GM23338 (cell line): Measurements from ENCODE around the gene AMELX. TPM values are rescaled to one million over a fixed set of nuclear protein-coding genes. Genes with fewer than 3 reads are reported as not detected.

Experiments used
- ATAC-seq: fragments of 200-7000 bp; cut with Tn5 transposase; 3 replicates; pipeline ENCODE4 v1.9.1; 2020
- DNase-seq: peaks from one replicate; pipeline ENCODE4 v3.0.0-alpha.2; 2015; ENCODE audit warnings: low spot score
- H2AFZ ChIP-seq: fragments of 200-600 bp; sonication (generic); 2 replicates; pipeline ENCODE4 v1.8.0; 2016; ENCODE audit warnings: antibody characterized with exemption, mild to moderate bottlenecking, moderate library complexity
- H3F3A ChIP-seq: fragments of 200-600 bp; sonication (generic); replicated peaks from 2 replicates; pipeline ENCODE4 v1.8.0; 2017; ENCODE audit warnings: antibody characterized with exemption, mixed run types, low read depth
- H3K27ac ChIP-seq: fragments of 200-600 bp; sonication (generic); 2 replicates; pipeline ENCODE4 v1.6.1; 2016; ENCODE audit warnings: low read depth
- H3K27me3 ChIP-seq: fragments of 200-600 bp; sonication (generic); 2 replicates; pipeline ENCODE4 v1.8.0; 2016; ENCODE audit warnings: mild to moderate bottlenecking, mixed run types, moderate library complexity; ENCODE audit not compliant: insufficient read depth
- H3K36me3 ChIP-seq: fragments of 200-600 bp; sonication (generic); 2 replicates; pipeline ENCODE4 v1.8.0; 2016; ENCODE audit warnings: mild to moderate bottlenecking; ENCODE audit not compliant: insufficient read depth
- H3K4me1 ChIP-seq: fragments of 200-600 bp; sonication (generic); 2 replicates; pipeline ENCODE4 v1.8.0; 2016; ENCODE audit warnings: mild to moderate bottlenecking, moderate library complexity; ENCODE audit not compliant: insufficient read depth
- H3K4me2 ChIP-seq: fragments of 200-600 bp; sonication (generic); 2 replicates; pipeline ENCODE4 v1.7.1; 2017; ENCODE audit warnings: mixed run types
- H3K4me3 ChIP-seq: fragments of 200-600 bp; sonication (generic); 2 replicates; pipeline ENCODE4 v1.6.1; 2016; ENCODE audit warnings: mixed run types
- H3K79me2 ChIP-seq: fragments of 200-600 bp; sonication (generic); replicated peaks from 2 replicates; pipeline ENCODE4 v1.8.0; 2017; ENCODE audit warnings: mild to moderate bottlenecking; ENCODE audit not compliant: insufficient read depth
- H3K9me2 ChIP-seq: fragments of 200-600 bp; sonication (generic); 2 replicates; pipeline ENCODE4 v1.8.0; 2017; ENCODE audit not compliant: insufficient read depth
- H4K20me1 ChIP-seq: fragments of 200-600 bp; sonication (generic); replicated peaks from 2 replicates; pipeline ENCODE4 v1.8.0; 2017; ENCODE audit warnings: mild to moderate bottlenecking; ENCODE audit not compliant: insufficient read depth
- H3K27ac Mint-ChIP-seq: 2 replicates; pipeline ENCODE4 v1.8.0; 2020; ENCODE audit warnings: inconsistent platforms, mild to moderate bottlenecking, moderate library complexity, mixed read lengths
- H3K27me3 Mint-ChIP-seq: 3 replicates; pipeline ENCODE4 v1.8.0; 2022; ENCODE audit warnings: low read depth, mild to moderate bottlenecking, moderate library complexity, mixed read lengths, inconsistent platforms; ENCODE audit not compliant: insufficient read depth, poor library complexity
- H3K36me3 Mint-ChIP-seq: 3 replicates; pipeline ENCODE4 v1.8.0; 2021; ENCODE audit warnings: low read depth, mild to moderate bottlenecking, inconsistent platforms, moderate library complexity, mixed read lengths
- H3K4me1 Mint-ChIP-seq: 3 replicates; pipeline ENCODE4 v1.8.0; 2020; ENCODE audit warnings: mild to moderate bottlenecking, inconsistent platforms, mixed read lengths
- H3K4me3 Mint-ChIP-seq: 3 replicates; pipeline ENCODE4 v1.8.0; 2021; ENCODE audit warnings: moderate library complexity, mild to moderate bottlenecking, inconsistent platforms, mixed read lengths
- H3K9me3 Mint-ChIP-seq: 3 replicates; pipeline ENCODE4 v1.8.0; 2020; ENCODE audit warnings: moderate library complexity, mild to moderate bottlenecking, inconsistent platforms, mixed read lengths
- CTCF ChIP-seq, 2 experiments: fragments of 200-600 bp in 1 of 2; sonication (generic) in 1 of 2; conservative IDR thresholded peaks; 2 replicates each; pipeline versions ENCODE4 v1.5.1 to v1.6.1; 2016 to 2017; ENCODE audit warnings: antibody characterized with exemption in 2 of 2, low read depth in 2 of 2, mild to moderate bottlenecking in 2 of 2, moderate library complexity in 1 of 2
- EZH2 ChIP-seq: fragments of 200-600 bp; sonication (generic); IDR thresholded peaks from one replicate; pipeline ENCODE4 v1.8.0; 2017; ENCODE audit warnings: antibody characterized with exemption, mild to moderate bottlenecking, low read depth; ENCODE audit not compliant: unreplicated experiment
- EZH2phosphoT487 ChIP-seq: fragments of 200-600 bp; sonication (generic); IDR thresholded peaks from one replicate; pipeline ENCODE4 v1.8.1; 2018; ENCODE audit warnings: antibody characterized with exemption; ENCODE audit not compliant: unreplicated experiment
- JUNB ChIP-seq: IDR thresholded peaks from one replicate; pipeline ENCODE4 v1.6.1; 2016; ENCODE audit warnings: antibody characterized with exemption; ENCODE audit not compliant: unreplicated experiment
- NANOG ChIP-seq: IDR thresholded peaks from 2 replicates; pipeline ENCODE4 v1.6.1; 2016; ENCODE audit warnings: antibody characterized with exemption, borderline replicate concordance
- POLR2AphosphoS5 ChIP-seq: IDR thresholded peaks from 2 replicates; pipeline ENCODE4 v1.6.1; 2016; ENCODE audit warnings: antibody characterized with exemption, low read depth
- REST ChIP-seq: IDR thresholded peaks from one replicate; pipeline ENCODE4 v1.6.1; 2018; ENCODE audit warnings: antibody characterized with exemption; ENCODE audit not compliant: unreplicated experiment
- STAT1 ChIP-seq: IDR thresholded peaks from one replicate; pipeline ENCODE4 v1.6.1; 2016; ENCODE audit warnings: antibody characterized with exemption; ENCODE audit not compliant: unreplicated experiment
- ZNF114 ChIP-seq: fragments of 250-450 bp; sonication (Bioruptor Pico); IDR thresholded peaks from 2 replicates; pipeline ENCODE4 v1.5.0; 2020; ENCODE audit warnings: mild to moderate bottlenecking, moderate library complexity
- ZNF331 ChIP-seq: fragments of 250-450 bp; sonication (Bioruptor Pico); IDR thresholded peaks from 2 replicates; pipeline ENCODE4 v1.5.0; 2020; ENCODE audit warnings: low read depth, mild to moderate bottlenecking, moderate library complexity
- ZNF462 ChIP-seq: fragments of 250-450 bp; sonication (Bioruptor Pico); IDR thresholded peaks from 2 replicates; pipeline ENCODE4 v1.5.0; 2020; ENCODE audit warnings: mild to moderate bottlenecking, moderate library complexity
- polyA plus RNA-seq: library from polyadenylated mRNA; unstranded; fragments of >200 nt; fragmentation: Nextera tagmentation; extraction: Ambion mirVana; gene quantifications from 2 replicates; pipeline ENCODE4 v1.2.1, GENCODE V29; 2016
- total RNA-seq: library from RNA; depleted of rRNA; stranded (reverse); fragments of >200 nt; shearing (Covaris generic); gene quantifications from 2 replicates; pipeline ENCODE4 v1.2.3, GENCODE V29; 2014

The AMELX gene
- total and polyA plus RNA-seq, 2 experiments from 2014 or later = not detected

GRCh38 chrX:11337292-11338009, 44.2 kb downstream of the AMELX start (continued):
- no peak for TF ChIP-seq ZNF331 (CRISPR knock-in tag)

GRCh38 chrX:11341274-11342201, 48.3 kb downstream of the AMELX start:
- Histone ChIP-seq H3K4me2 (no peak overlapping the region), H3K9me2 (no peaks in the 10 kb centered on the region), H4K20me1 (no peaks in the 10 kb centered on the region), H3K4me1 (no peaks in the 10 kb centered on the region), H3K79me2 (no peaks in the 10 kb centered on the region), H3K4me3 (no peak overlapping the region), H3K27me3 (no peaks in the 10 kb centered on the region), H3K36me3 (no peaks in the 10 kb centered on the region), H2AFZ (no peak overlapping the region), H3F3A (no peaks in the 10 kb centered on the region), H3K27ac (no peak overlapping the region)
- DNase-seq (no peak), ATAC-seq (no peak)
- TF ChIP-seq ZNF331 (CRISPR knock-in tag) (no peak), REST (no peak), POLR2AphosphoS5 (no peak), CTCF (conservative IDR thresholded peaks at IDR 0.05; ENCODE audit: low read depth in 2 of 2) (no peak), ZNF114 (CRISPR knock-in tag) (no peak), EZH2phosphoT487 (no peak), STAT1 (no peak), JUNB (no peak), NANOG (no peak), EZH2 (no peak), ZNF462 (no peak)
- Mint-ChIP-seq H3K4me3 (no peak overlapping the region), H3K4me1 (peaks cover 8% of the 10 kb centered on the region; the same call in 2 of the 3 replicates), H3K9me3 (no peaks in the 10 kb centered on the region), H3K27ac (no peak overlapping the region; the same call in 1 of the 2 replicates), H3K36me3 (no peaks in the 10 kb centered on the region), H3K27me3 (peaks cover 2% of the 10 kb centered on the region)
